AG10803 (cell line): Measurements from ENCODE around the gene CCDC7.
"Not testable (repeated sequence)": the region's sequence is repeated elsewhere in the genome, so short reads cannot be mapped to it uniquely, and the experiment has no call there.

ENCODE experiments used
- DNase-seq: peaks from one replicate; pipeline ENCODE4 v3.0.0; 2010; ENCODE audit warnings: low read depth
- H3K4me3 ChIP-seq: 2 replicates; pipeline ENCODE4 v1.5.1; 2011; ENCODE audit warnings: mild to moderate bottlenecking, low read length, control low read depth
- TF ChIP-seq, protein P1 (sequence below): conservative IDR thresholded peaks from 2 replicates; pipeline ENCODE4 v1.5.1; 2011; ENCODE audit warnings: mild to moderate bottlenecking, low read length, control low read depth, inconsistent platforms

Gene CCDC7

DNA sequence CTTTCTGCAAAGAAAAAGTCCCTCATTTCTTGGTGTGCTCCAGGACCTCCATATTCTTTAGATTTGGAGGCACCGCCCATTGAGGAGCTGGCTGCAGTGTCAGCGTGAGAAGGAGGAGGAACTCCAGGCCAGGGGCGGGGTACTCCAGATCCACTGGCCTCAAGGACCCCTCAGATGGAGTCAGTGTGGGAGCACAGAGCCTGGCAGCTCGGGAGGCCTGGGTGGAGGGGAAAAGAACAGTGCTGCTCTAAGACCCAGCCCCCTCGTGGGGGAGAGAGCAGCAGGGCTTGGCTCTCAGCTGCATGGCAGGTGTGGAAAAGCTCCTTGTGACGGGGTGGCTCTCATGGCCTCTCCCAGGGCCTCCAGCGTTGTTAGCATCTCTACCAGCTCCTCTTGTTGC, 441.5 kb downstream of the CCDC7 start:
- H3K4me3 ChIP-seq = no peak overlapping the region
- TF ChIP-seq, protein P1, sequence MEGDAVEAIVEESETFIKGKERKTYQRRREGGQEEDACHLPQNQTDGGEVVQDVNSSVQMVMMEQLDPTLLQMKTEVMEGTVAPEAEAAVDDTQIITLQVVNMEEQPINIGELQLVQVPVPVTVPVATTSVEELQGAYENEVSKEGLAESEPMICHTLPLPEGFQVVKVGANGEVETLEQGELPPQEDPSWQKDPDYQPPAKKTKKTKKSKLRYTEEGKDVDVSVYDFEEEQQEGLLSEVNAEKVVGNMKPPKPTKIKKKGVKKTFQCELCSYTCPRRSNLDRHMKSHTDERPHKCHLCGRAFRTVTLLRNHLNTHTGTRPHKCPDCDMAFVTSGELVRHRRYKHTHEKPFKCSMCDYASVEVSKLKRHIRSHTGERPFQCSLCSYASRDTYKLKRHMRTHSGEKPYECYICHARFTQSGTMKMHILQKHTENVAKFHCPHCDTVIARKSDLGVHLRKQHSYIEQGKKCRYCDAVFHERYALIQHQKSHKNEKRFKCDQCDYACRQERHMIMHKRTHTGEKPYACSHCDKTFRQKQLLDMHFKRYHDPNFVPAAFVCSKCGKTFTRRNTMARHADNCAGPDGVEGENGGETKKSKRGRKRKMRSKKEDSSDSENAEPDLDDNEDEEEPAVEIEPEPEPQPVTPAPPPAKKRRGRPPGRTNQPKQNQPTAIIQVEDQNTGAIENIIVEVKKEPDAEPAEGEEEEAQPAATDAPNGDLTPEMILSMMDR = no peak
- DNase-seq = no peak

- TF ChIP-seq, protein P1 = no peak
- H3K4me3 ChIP-seq = no peak overlapping the region
- DNase-seq = no peak
These were observed 442.4 kb downstream of the CCDC7 start for GRCh38 chr10:32888161-32888927.

- no peak overlapping the region for H3K4me3 ChIP-seq
These were observed 443.8 kb downstream of the CCDC7 start for GRCh38 chr10:32889631-32890212.

GRCh38 chr10:32890444-32890843, 444.5 kb downstream of the CCDC7 start:
- no peak for DNase-seq
- no peak overlapping the region for H3K4me3 ChIP-seq
- TF ChIP-seq, protein P1 = no peak

More at GRCh38 chr10:32889631-32890212, 443.8 kb downstream of the CCDC7 start:
- DNase-seq = no peak
- TF ChIP-seq, protein P1 = no peak

DNA sequence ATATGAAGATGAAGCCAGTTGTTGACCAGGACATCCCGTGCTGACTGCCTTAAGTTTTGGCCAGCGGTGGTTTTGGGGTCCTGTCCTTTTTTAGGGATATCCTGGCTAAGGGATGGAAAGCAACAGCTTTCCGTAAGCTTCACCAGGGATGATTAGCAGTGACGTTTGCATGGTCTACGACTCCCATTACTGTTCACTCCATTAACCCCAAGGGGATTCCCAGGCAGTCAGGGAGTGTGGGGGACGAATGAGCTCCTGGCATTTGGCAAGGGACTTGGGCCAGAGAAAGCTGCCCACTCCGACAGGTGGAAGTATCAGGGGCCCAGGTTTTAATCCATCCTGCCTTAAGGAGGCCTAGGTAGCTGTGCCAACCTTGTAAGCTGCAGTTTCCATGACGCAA, 445.3 kb downstream of the CCDC7 start:
- TF ChIP-seq, protein P1 = no peak
- no peak for DNase-seq
- no peak overlapping the region for H3K4me3 ChIP-seq

GRCh38 chr10:32893434-32893833, 447.5 kb downstream of the CCDC7 start:
- TF ChIP-seq, protein P1 = peak; percentile 21; the same call in 1 of the 2 replicates
- no peak overlapping the region for H3K4me3 ChIP-seq

GRCh38 chr10:32893916-32894664, 448.1 kb downstream of the CCDC7 start:
- H3K4me3 ChIP-seq = no peak overlapping the region
- DNase-seq = no peak
- TF ChIP-seq, protein P1 = no peak

More at GRCh38 chr10:32893434-32893833, 447.5 kb downstream of the CCDC7 start:
- DNase-seq = no peak

DNA sequence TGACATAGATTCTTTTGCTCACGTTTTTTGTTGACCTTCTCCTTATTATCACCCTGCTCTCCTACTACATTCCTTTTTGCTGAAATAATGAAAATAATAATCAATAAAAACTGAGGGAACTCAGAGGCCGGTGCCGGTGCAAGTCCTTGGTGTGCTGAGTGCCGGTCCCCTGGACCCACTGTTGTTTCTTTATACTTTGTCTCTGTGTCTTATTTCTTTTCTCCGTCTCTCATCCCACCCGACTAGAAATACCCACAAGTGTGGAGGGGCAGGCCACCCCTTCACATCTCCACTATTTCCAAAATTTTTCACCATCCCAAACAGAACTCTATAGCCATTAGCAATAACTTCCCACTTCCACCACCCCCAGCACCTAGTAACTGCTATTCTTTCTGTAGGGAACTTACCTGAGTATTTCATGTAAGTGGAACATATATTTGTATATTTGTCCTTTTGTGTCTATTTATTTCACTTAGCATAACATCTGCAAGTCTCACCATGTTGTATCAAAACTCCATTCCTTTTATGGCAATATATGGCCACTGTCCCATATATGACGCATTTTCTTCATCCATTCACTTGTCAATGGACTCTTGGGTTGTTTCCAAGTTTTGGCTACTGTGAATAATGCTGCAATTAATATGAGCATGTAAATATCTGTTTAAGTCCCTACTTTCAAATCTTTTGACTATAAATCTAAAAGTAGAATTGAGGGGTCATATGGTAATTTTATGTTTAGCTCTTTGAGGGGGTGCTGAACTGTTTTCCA, 449.4 kb downstream of the CCDC7 start:
- not testable (repeated sequence) for DNase-seq, H3K4me3 ChIP-seq
